ENCODE results near the gene ISCA1. TPM values are rescaled to one million over a fixed set of nuclear protein-coding genes. Genes with fewer than 3 reads are reported as not detected.

ISCA1 gene
- total and polyA plus RNA-seq, 10 of the 15 experiments (the other 5 are each of a cell fraction or from before 2014, with no cell fraction given): 8.9 to 36.0 (median 24.2) TPM

- Histone ChIP-seq H3K27ac (ENCODE audit: control insufficient read depth, insufficient read depth) (no peak overlapping the region), H3K9ac (ENCODE audit: control insufficient read depth, insufficient read depth, low read length) (no peak overlapping the region), H3K4me2 (ENCODE audit: control insufficient read depth, insufficient read depth) (no peak overlapping the region), H3K4me3 (no peak overlapping the region), H2AFZ (ENCODE audit: control insufficient read depth, low read depth, low read length) (no peak overlapping the region), H4K20me1 (ENCODE audit: control insufficient read depth, insufficient read depth) (no peaks in the 10 kb centered on the region), H3K27me3 (replicated peaks in 1 of 2; ENCODE audit: control insufficient read depth in 2 of 2, insufficient read depth in 2 of 2, low read length in 1 of 2) (no peaks in the 10 kb centered on the region), H3K4me1 (ENCODE audit: control insufficient read depth, insufficient read depth, low read length) (no peaks in the 10 kb centered on the region), H3K36me3 (ENCODE audit: control insufficient read depth in 2 of 2, insufficient read depth in 2 of 2, low read length in 1 of 2) (peaks cover 0 to 8% of the 10 kb centered on the region in 2 experiments; a peak in 1 of 4 replicates), H3K9me3 (replicated peaks; ENCODE audit: control insufficient read depth, insufficient read depth, low read length) (no peaks in the 10 kb centered on the region; the same call in 2 of the 3 replicates), H3K79me2 (ENCODE audit: control insufficient read depth, insufficient read depth, low read length) (peaks cover 7% of the 10 kb centered on the region)
- no peak for DNase-seq (ENCODE audit: low read depth, low spot score)
- ChIA-PET RAD21 (ENCODE audit: unreplicated experiment) (interaction anchor here (2.6 kb wide), 1 partner anchor 74 kb away, joined by 13 read pairs; no protein-coding TSS in a partner anchor), CTCF (interaction anchor here (0.6 to 1.6 kb wide), 14 partner anchors 8 to 1048 kb away, joined by 3 to 19 read pairs (median 4); no protein-coding TSS in a partner anchor), POLR2A (no interaction called here), SMC1A (ENCODE audit: uncharacterized antibody, unreplicated experiment) (interaction anchor here (0.6 to 3.8 kb wide), 7 partner anchors 11 to 397 kb away, joined by 3 to 29 read pairs (median 3); no protein-coding TSS in a partner anchor)
- WGBS (ENCODE audit: insufficient coverage, insufficient replicate concordance, low lambda C conversion rate, missing lambda C conversion rate): 91% methylated on average over 7 of the region's 7 CpGs
- TF ChIP-seq SPI1 (IDR thresholded peaks at IDR 0.05; ENCODE audit: borderline replicate concordance, insufficient read depth, low read depth, low read length) (no peak), ZNF384 (IDR thresholded peaks at IDR 0.05; ENCODE audit: borderline replicate concordance, low read depth, low read length) (no peak), ZBTB40 (IDR thresholded peaks at IDR 0.05; ENCODE audit: borderline replicate concordance) (no peak), ZNF217 (IDR thresholded peaks at IDR 0.05) (no peak)
- TF ChIP-seq, protein P1, sequence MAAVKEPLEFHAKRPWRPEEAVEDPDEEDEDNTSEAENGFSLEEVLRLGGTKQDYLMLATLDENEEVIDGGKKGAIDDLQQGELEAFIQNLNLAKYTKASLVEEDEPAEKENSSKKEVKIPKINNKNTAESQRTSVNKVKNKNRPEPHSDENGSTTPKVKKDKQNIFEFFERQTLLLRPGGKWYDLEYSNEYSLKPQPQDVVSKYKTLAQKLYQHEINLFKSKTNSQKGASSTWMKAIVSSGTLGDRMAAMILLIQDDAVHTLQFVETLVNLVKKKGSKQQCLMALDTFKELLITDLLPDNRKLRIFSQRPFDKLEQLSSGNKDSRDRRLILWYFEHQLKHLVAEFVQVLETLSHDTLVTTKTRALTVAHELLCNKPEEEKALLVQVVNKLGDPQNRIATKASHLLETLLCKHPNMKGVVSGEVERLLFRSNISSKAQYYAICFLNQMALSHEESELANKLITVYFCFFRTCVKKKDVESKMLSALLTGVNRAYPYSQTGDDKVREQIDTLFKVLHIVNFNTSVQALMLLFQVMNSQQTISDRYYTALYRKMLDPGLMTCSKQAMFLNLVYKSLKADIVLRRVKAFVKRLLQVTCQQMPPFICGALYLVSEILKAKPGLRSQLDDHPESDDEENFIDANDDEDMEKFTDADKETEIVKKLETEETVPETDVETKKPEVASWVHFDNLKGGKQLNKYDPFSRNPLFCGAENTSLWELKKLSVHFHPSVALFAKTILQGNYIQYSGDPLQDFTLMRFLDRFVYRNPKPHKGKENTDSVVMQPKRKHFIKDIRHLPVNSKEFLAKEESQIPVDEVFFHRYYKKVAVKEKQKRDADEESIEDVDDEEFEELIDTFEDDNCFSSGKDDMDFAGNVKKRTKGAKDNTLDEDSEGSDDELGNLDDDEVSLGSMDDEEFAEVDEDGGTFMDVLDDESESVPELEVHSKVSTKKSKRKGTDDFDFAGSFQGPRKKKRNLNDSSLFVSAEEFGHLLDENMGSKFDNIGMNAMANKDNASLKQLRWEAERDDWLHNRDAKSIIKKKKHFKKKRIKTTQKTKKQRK (IDR thresholded peaks at IDR 0.05; ENCODE audit: low read depth, low read length): no peak
- intact Hi-C loops (cut with micrococcal nuclease; ENCODE audit: unreplicated experiment) (loop anchor here (5.0 kb wide), 1 partner anchor 73 kb away; no protein-coding TSS in a partner anchor), in situ Hi-C loops (cut with MboI) (loop anchor here (25.0 kb wide), 1 partner anchor 463 kb away; no protein-coding TSS in a partner anchor)
- no TSS peak for BruUV-seq (replicated peaks)
- ATAC-seq: no peak
- no peak for FAIRE-seq
These were observed 7.3 kb downstream of the ISCA1 start for GRCh38 chr9:86274821-86275643.

Data from GM12878 (cell line).